ENCODE data around the gene CNEP1R1.

Gene CNEP1R1

GRCh38 chr16:50021544-50021943 lies 3.5 kb upstream of the CNEP1R1 start:
- no peak for DNase-seq

GRCh38 chr16:50023641-50024040 lies 1.4 kb upstream of the CNEP1R1 start:
- no peak for DNase-seq

GRCh38 chr16:50024207-50024606 lies 818 bp upstream of the CNEP1R1 start:
- no peak for DNase-seq

- peak; percentile 53 for DNase-seq
These were observed 509 bp downstream of the CNEP1R1 start for GRCh38 chr16:50025537-50025931.

- no peak for DNase-seq
These were observed 2.8 kb downstream of the CNEP1R1 start for GRCh38 chr16:50027829-50028228.

- no peak for DNase-seq
These were observed 10.5 kb downstream of the CNEP1R1 start for GRCh38 chr16:50035468-50035992.

GRCh38 chr16:50036426-50036825 lies 11.4 kb downstream of the CNEP1R1 start:
- DNase-seq, result no peak

GRCh38 chr16:50037662-50038220 lies 12.7 kb downstream of the CNEP1R1 start:
- DNase-seq, result no peak

GRCh38 chr16:50038286-50038685 lies 13.3 kb downstream of the CNEP1R1 start:
- DNase-seq, result no peak

GRCh38 chr16:50038756-50039529 lies 13.9 kb downstream of the CNEP1R1 start:
- DNase-seq, result no peak

GRCh38 chr16:50040018-50040417 lies 15.0 kb downstream of the CNEP1R1 start:
- DNase-seq, result no peak

- no peak for DNase-seq
These were observed 15.7 kb downstream of the CNEP1R1 start for GRCh38 chr16:50040710-50041109.

GRCh38 chr16:50043358-50043757 lies 18.3 kb downstream of the CNEP1R1 start:
- DNase-seq, result no peak

GRCh38 chr16:50045412-50045811 lies 20.4 kb downstream of the CNEP1R1 start:
- no peak for DNase-seq

- DNase-seq, result no peak
These were observed 21.8 kb downstream of the CNEP1R1 start for GRCh38 chr16:50046853-50047252.

- no peak for DNase-seq
These were observed 22.8 kb downstream of the CNEP1R1 start for GRCh38 chr16:50047864-50048263.

GRCh38 chr16:50050802-50051201 lies 25.8 kb downstream of the CNEP1R1 start:
- no peak for DNase-seq

- no peak for DNase-seq
These were observed 31.2 kb downstream of the CNEP1R1 start for GRCh38 chr16:50056226-50056625.

GRCh38 chr16:50058091-50058771 lies 33.2 kb downstream of the CNEP1R1 start:
- DNase-seq, result no peak

GRCh38 chr16:50059111-50059510 lies 34.1 kb downstream of the CNEP1R1 start:
- DNase-seq, result no peak

- DNase-seq, result no peak
These were observed 34.6 kb downstream of the CNEP1R1 start for GRCh38 chr16:50059669-50060068.

GRCh38 chr16:50061326-50061725 lies 36.3 kb downstream of the CNEP1R1 start:
- DNase-seq, result no peak

GRCh38 chr16:50065241-50065623 lies 40.2 kb downstream of the CNEP1R1 start:
- no peak for DNase-seq
